OCI-LY7 (cell line): ENCODE results near the gene LORICRIN. TPM values are rescaled to one million over a fixed set of nuclear protein-coding genes. Genes with fewer than 3 reads are reported as not detected.

Source experiments
- Bru-seq: library from RNA; stranded (reverse); fragments of 400-500 nt; gene quantifications from one replicate; lab custom pipeline; 2021; lab: Mats Ljungman, UMichigan
- BruChase-seq, 2 experiments: library from RNA; stranded (reverse); fragments of 400-500 nt; gene quantifications; one replicate each; lab custom pipeline; 2021; lab: Mats Ljungman, UMichigan
- BruUV-seq: library from RNA; stranded (reverse); fragments of 400-500 nt; replicated peaks from 2 replicates; lab custom pipeline; 2021; lab: Mats Ljungman, UMichigan
- CTCF ChIA-PET: fragments of 300-600 bp; sonication (Branson Sonifier 250); formaldehyde crosslinking; loops from one replicate; lab custom pipeline; 2022; ENCODE audit warnings: antibody characterized with exemption; ENCODE audit not compliant: unreplicated experiment; lab: Charles Lee
- POLR2A ChIA-PET: fragments of 300-600 bp; sonication (Branson Sonifier 250); formaldehyde crosslinking; loops from one replicate; lab custom pipeline; 2022; ENCODE audit warnings: antibody characterized with exemption; lab: Charles Lee
- DNase-seq: peaks from one replicate; pipeline ENCODE4 v3.0.0-alpha.2; 2015; ENCODE audit warnings: low spot score
- H2AFZ ChIP-seq: fragments of 200-600 bp; sonication (generic), shearing (Covaris generic); 2 replicates; pipeline ENCODE4 v1.6.1; 2014; ENCODE audit warnings: mild to moderate bottlenecking, antibody characterized with exemption, low read length, moderate library complexity
- H3K27ac ChIP-seq: fragments of 200-600 bp; sonication (generic); 2 replicates; pipeline ENCODE4 v1.5.1; 2014; ENCODE audit warnings: mixed run types, low read depth, mild to moderate bottlenecking, moderate library complexity, low read length, inconsistent platforms; ENCODE audit not compliant: poor library complexity, severe bottlenecking
- H3K36me3 ChIP-seq: fragments of 200-600 bp; sonication (generic); 2 replicates; pipeline ENCODE4 v1.6.1; 2014; ENCODE audit warnings: mild to moderate bottlenecking, antibody characterized with exemption, low read length, moderate library complexity, mixed read lengths; ENCODE audit not compliant: insufficient read depth
- H3K4me1 ChIP-seq: fragments of 200-600 bp; sonication (generic); 2 replicates; pipeline ENCODE4 v1.5.1; 2014; ENCODE audit warnings: mild to moderate bottlenecking, low read length; ENCODE audit not compliant: insufficient read depth, poor library complexity, severe bottlenecking
- H3K4me2 ChIP-seq: fragments of 200-600 bp; sonication (generic); 2 replicates; pipeline ENCODE4 v1.6.1; 2014; ENCODE audit warnings: mild to moderate bottlenecking, low read length
- H3K4me3 ChIP-seq: fragments of 200-600 bp; sonication (generic); 2 replicates; pipeline ENCODE4 v1.5.1; 2014; ENCODE audit warnings: mild to moderate bottlenecking, low read depth, low read length; ENCODE audit not compliant: poor library complexity, severe bottlenecking
- H3K79me2 ChIP-seq: fragments of 200-600 bp; sonication (generic); 2 replicates; pipeline ENCODE4 v1.6.1; 2016; ENCODE audit warnings: low read depth, mild to moderate bottlenecking, low read length, moderate library complexity, mixed read lengths; ENCODE audit not compliant: insufficient read depth
- H3K9me2 ChIP-seq: fragments of 200-600 bp; sonication (generic); 2 replicates; pipeline ENCODE4 v1.6.1; 2016; ENCODE audit warnings: mild to moderate bottlenecking, low read length, mixed read lengths; ENCODE audit not compliant: insufficient read depth
- H3K9me3 ChIP-seq: fragments of 200-600 bp; sonication (generic); 2 replicates; pipeline ENCODE4 v1.6.1; 2014; ENCODE audit warnings: mild to moderate bottlenecking, mixed run types, low read length, mixed read lengths
- H4K20me1 ChIP-seq: fragments of 200-600 bp; sonication (generic); 2 replicates; pipeline ENCODE4 v1.6.1; 2014; ENCODE audit warnings: mild to moderate bottlenecking, antibody characterized with exemption, low read length, moderate library complexity, mixed read lengths; ENCODE audit not compliant: insufficient read depth
- EZH2phosphoT487 ChIP-seq: fragments of 200-600 bp; sonication (generic); IDR thresholded peaks from 2 replicates; pipeline ENCODE4 v1.6.1; 2018; ENCODE audit warnings: low read depth, borderline replicate concordance, mild to moderate bottlenecking, mixed run types, antibody characterized with exemption, low read length, moderate library complexity, mixed read lengths
- intact Hi-C: fragments of 100-400 bp; cut with micrococcal nuclease; formaldehyde crosslinking; loops from one replicate; pipeline ENCODE4 v1.10.0; 2022; ENCODE audit not compliant: unreplicated experiment
- long read RNA-seq: library from polyadenylated mRNA; stranded (forward); transcript quantifications from one replicate; pipeline ENCODE4 v2.0.0, GENCODE V29; 2022
- total RNA-seq, 2 experiments: library from RNA; depleted of rRNA in 1 of 2; stranded (reverse); fragments of >200 nt in 1 of 2; shearing (Covaris generic) in 1 of 2; gene quantifications; 2 replicates each; pipeline ENCODE4 v1.2.3, GENCODE V29; 2014 to 2022
- TF ChIP-seq, protein P1 (sequence below): fragments of 200-600 bp; sonication (generic); conservative IDR thresholded peaks from 2 replicates; pipeline ENCODE4 v1.5.1; 2014; ENCODE audit warnings: mild to moderate bottlenecking, antibody characterized with exemption, low read length, moderate library complexity, mixed read lengths

LORICRIN gene
- not detected in 2 replicates for total RNA-seq (2014; rRNA removed; shearing (Covaris generic))
- total RNA-seq (2022): not detected in 2 replicates
- Bru-seq, nascent RNA: not detected
- not detected for BruChase-seq, experiment 1, labeled RNA remaining after a 6-hour chase
- not detected for BruChase-seq, experiment 2, labeled RNA remaining after a 2-hour chase
- long read RNA-seq: 0 reads

DNA sequence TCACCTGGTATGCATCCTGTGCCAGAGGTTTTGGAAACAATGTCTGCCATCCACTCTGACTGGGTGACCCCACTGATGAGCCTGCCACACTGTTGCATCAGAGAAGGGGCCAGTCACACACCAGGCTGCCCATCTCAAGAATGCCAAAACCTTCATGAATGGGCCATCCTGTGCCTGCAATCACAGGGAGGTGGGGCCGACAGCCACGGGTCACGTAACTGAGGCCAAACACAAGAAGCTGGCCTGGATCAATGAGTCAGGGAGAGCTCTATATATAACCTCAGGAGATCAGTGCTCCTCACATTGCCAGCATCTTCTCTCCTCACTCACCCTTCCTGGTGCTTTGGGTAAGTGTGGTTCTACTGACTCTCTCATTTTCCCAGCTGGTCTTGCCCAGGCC, at the start of gene LORICRIN:
Gene LORICRIN, plus strand, starts transcription at position 301 of the 400 bp plus-strand sequence. CDS start 1,263 bp downstream, outside the sequence.
- H3K9me2 ChIP-seq: no peaks in the 10 kb centered on the region
- no peaks in the 10 kb centered on the region for H4K20me1 ChIP-seq
- POLR2A ChIA-PET: no interaction called here
- H3K79me2 ChIP-seq: no peaks in the 10 kb centered on the region
- intact Hi-C loops: no loop called here
- DNase-seq: no peak
- no peaks in the 10 kb centered on the region for H3K4me1 ChIP-seq
- no peaks in the 10 kb centered on the region for H3K36me3 ChIP-seq
- TF ChIP-seq, protein P1, sequence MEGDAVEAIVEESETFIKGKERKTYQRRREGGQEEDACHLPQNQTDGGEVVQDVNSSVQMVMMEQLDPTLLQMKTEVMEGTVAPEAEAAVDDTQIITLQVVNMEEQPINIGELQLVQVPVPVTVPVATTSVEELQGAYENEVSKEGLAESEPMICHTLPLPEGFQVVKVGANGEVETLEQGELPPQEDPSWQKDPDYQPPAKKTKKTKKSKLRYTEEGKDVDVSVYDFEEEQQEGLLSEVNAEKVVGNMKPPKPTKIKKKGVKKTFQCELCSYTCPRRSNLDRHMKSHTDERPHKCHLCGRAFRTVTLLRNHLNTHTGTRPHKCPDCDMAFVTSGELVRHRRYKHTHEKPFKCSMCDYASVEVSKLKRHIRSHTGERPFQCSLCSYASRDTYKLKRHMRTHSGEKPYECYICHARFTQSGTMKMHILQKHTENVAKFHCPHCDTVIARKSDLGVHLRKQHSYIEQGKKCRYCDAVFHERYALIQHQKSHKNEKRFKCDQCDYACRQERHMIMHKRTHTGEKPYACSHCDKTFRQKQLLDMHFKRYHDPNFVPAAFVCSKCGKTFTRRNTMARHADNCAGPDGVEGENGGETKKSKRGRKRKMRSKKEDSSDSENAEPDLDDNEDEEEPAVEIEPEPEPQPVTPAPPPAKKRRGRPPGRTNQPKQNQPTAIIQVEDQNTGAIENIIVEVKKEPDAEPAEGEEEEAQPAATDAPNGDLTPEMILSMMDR: no peak
- no peak for TF ChIP-seq EZH2phosphoT487
- H3K4me2 ChIP-seq: no peak within 1 kb of the TSS
- BruUV-seq: no TSS peak
- H3K9me3 ChIP-seq: no peaks in the 10 kb centered on the region
- H2AFZ ChIP-seq: no peak within 1 kb of the TSS
- no peak within 1 kb of the TSS for H3K4me3 ChIP-seq
- CTCF ChIA-PET: no interaction called here
- H3K27ac ChIP-seq: no peak within 1 kb of the TSS

- no TSS peak for BruUV-seq
- Histone ChIP-seq H3K9me3 (no peaks in the 10 kb centered on the region), H3K36me3 (no peaks in the 10 kb centered on the region), H3K4me2 (no peak overlapping the region), H3K4me1 (no peaks in the 10 kb centered on the region), H3K4me3 (no peak overlapping the region), H4K20me1 (no peaks in the 10 kb centered on the region), H3K27ac (no peak overlapping the region), H3K9me2 (no peaks in the 10 kb centered on the region), H2AFZ (no peak overlapping the region), H3K79me2 (no peaks in the 10 kb centered on the region)
- DNase-seq: no peak
- CTCF ChIA-PET: no interaction called here
- intact Hi-C loops: no loop called here
- POLR2A ChIA-PET: no interaction called here
- TF ChIP-seq EZH2phosphoT487: no peak
- TF ChIP-seq, protein P1: no peak
These were observed 49.3 kb upstream of the LORICRIN start for GRCh38 chr1:153210206-153210605.

GRCh38 chr1:153212201-153212600, 47.3 kb upstream of the LORICRIN start:
- H2AFZ ChIP-seq: no peak overlapping the region
- ChIA-PET POLR2A (no interaction called here), CTCF (no interaction called here)
- no peaks in the 10 kb centered on the region for H3K36me3 ChIP-seq
- H3K9me3 ChIP-seq: no peaks in the 10 kb centered on the region
- H3K27ac ChIP-seq: no peak overlapping the region
- intact Hi-C loops: no loop called here
- H3K4me3 ChIP-seq: no peak overlapping the region
- H4K20me1 ChIP-seq: no peaks in the 10 kb centered on the region
- no TSS peak for BruUV-seq
- no peaks in the 10 kb centered on the region for H3K79me2 ChIP-seq
- no peak overlapping the region for H3K4me2 ChIP-seq
- H3K4me1 ChIP-seq: no peaks in the 10 kb centered on the region
- DNase-seq: no peak
- H3K9me2 ChIP-seq: no peaks in the 10 kb centered on the region
- TF ChIP-seq, protein P1: no peak
- no peak for TF ChIP-seq EZH2phosphoT487
